HFFc6 (cell line): ENCODE data around the gene FIG4. TPM values are rescaled to one million over a fixed set of nuclear protein-coding genes. Genes with fewer than 3 reads are reported as not detected.
"Not testable (repeated sequence)": the region's sequence is repeated elsewhere in the genome, so short reads cannot be mapped to it uniquely, and the experiment has no call there.

ENCODE experiments used
- DNase-seq: peaks from one replicate; pipeline ENCODE4 v3.0.0-alpha.2; 2018
- H3K27ac Mint-ChIP-seq: 2 replicates; pipeline ENCODE4 v1.8.0; 2020; ENCODE audit warnings: mild to moderate bottlenecking, mixed read lengths
- H3K27me3 Mint-ChIP-seq: 2 replicates; pipeline ENCODE4 v1.8.0; 2021; ENCODE audit warnings: mild to moderate bottlenecking, moderate library complexity, mixed read lengths; ENCODE audit not compliant: insufficient read depth
- H3K36me3 Mint-ChIP-seq: 2 replicates; pipeline ENCODE4 v1.8.0; 2021; ENCODE audit warnings: low read depth, mixed read lengths
- H3K4me1 Mint-ChIP-seq: 2 replicates; pipeline ENCODE4 v1.8.0; 2020; ENCODE audit warnings: low read depth, mixed read lengths
- H3K4me3 Mint-ChIP-seq: 2 replicates; pipeline ENCODE4 v1.8.0; 2020; ENCODE audit warnings: mild to moderate bottlenecking, moderate library complexity, mixed read lengths
- H3K9me3 Mint-ChIP-seq: 2 replicates; pipeline ENCODE4 v1.8.0; 2020; ENCODE audit warnings: mild to moderate bottlenecking, mixed read lengths
- total RNA-seq, 6 experiments: library from RNA; stranded (reverse); fragmentation: NEBNext Ultra II Directional; extraction: Animal tissue kit (Norgen Biotek cat#: 25700); gene quantifications; 2 replicates in 1 of 6; 3 replicates in 5 of 6; pipeline ENCODE4 v1.2.3, GENCODE V29; 2021
- TF ChIP-seq, protein P1 (sequence below): fragments of 200-600 bp; sonication (generic); IDR thresholded peaks from 2 replicates; pipeline ENCODE4 v1.5.0; 2021; ENCODE audit warnings: antibody characterized with exemption, mild to moderate bottlenecking

FIG4 gene
- total RNA-seq, 6 experiments from 2014 or later, result 14.2 to 18.1 (median 16.6) TPM

DNA sequence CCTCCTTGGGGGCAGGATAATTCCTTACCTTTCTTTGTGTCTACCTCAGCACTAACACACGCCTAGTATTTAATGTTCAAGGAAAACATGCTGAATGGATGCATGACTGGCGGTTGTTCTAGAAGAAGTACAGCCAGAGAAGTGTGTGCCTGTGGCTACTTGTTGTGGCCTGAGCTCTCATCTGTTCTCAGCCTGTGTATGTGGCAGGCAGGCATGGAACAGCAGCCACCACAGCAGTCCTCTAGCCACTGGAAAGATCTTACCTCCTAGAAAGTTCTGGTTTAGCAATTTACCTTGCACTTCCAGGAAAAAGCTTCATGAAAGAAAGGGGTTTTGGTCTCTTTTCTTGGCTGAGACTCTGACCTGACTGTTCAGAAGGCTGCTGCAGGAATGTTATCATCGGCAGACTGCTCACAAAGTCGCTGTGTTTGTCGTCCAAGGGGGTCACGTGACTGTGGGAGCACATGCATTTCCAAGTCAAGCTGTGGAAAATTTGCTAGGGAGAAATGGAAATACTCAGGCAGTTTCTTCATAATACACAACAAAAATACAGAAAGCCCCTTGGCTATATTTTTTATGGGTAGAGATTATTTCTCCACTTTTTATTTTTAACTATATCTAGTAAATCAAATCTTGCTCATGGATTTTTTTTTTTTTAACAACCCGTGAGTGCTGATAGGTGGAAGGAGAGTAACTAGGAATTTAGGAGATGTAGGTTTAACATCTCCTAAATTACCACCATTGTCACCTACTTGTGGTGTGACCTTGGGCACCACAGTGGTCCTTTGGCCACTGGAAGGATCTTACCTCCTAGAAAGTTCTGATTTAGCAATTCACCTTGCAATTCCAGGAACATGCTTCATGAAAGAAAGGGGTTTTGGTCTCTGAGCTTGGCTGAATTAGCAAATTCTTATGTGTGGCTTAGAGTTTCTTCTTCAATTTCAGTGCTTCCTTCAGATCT, 176.2 kb downstream of the FIG4 start:
- peaks cover 7% of the 10 kb centered on the region; the same call in 1 of the 2 replicates for H3K9me3 Mint-ChIP-seq
- no peak overlapping the region for H3K4me3 Mint-ChIP-seq
- TF ChIP-seq, protein P1, sequence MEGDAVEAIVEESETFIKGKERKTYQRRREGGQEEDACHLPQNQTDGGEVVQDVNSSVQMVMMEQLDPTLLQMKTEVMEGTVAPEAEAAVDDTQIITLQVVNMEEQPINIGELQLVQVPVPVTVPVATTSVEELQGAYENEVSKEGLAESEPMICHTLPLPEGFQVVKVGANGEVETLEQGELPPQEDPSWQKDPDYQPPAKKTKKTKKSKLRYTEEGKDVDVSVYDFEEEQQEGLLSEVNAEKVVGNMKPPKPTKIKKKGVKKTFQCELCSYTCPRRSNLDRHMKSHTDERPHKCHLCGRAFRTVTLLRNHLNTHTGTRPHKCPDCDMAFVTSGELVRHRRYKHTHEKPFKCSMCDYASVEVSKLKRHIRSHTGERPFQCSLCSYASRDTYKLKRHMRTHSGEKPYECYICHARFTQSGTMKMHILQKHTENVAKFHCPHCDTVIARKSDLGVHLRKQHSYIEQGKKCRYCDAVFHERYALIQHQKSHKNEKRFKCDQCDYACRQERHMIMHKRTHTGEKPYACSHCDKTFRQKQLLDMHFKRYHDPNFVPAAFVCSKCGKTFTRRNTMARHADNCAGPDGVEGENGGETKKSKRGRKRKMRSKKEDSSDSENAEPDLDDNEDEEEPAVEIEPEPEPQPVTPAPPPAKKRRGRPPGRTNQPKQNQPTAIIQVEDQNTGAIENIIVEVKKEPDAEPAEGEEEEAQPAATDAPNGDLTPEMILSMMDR, result no peak
- no peaks in the 10 kb centered on the region; the same call in 1 of the 2 replicates for H3K4me1 Mint-ChIP-seq
- DNase-seq, result no peak
- peaks cover 31% of the 10 kb centered on the region for H3K27me3 Mint-ChIP-seq
- no peaks in the 10 kb centered on the region; the same call in 1 of the 2 replicates for H3K36me3 Mint-ChIP-seq
- no peak overlapping the region for H3K27ac Mint-ChIP-seq

GRCh38 chr6:109867970-109868358, 176.9 kb downstream of the FIG4 start:
- DNase-seq, result no peak

GRCh38 chr6:109869398-109870088, 178.4 kb downstream of the FIG4 start:
- H3K4me1 Mint-ChIP-seq, H3K4me3 Mint-ChIP-seq, H3K36me3 Mint-ChIP-seq, DNase-seq, H3K9me3 Mint-ChIP-seq, H3K27ac Mint-ChIP-seq: not testable (repeated sequence)
- H3K27me3 Mint-ChIP-seq, result peaks cover 31% of the 10 kb centered on the region

More at GRCh38 chr6:109867970-109868358, 176.9 kb downstream of the FIG4 start:
- H3K4me3 Mint-ChIP-seq, result no peak overlapping the region
- H3K36me3 Mint-ChIP-seq, result no peaks in the 10 kb centered on the region
- peaks cover 7% of the 10 kb centered on the region; the same call in 1 of the 2 replicates for H3K9me3 Mint-ChIP-seq
- H3K4me1 Mint-ChIP-seq, result no peaks in the 10 kb centered on the region; the same call in 1 of the 2 replicates
- TF ChIP-seq, protein P1, result no peak
- H3K27ac Mint-ChIP-seq, result no peak overlapping the region
- H3K27me3 Mint-ChIP-seq, result peaks cover 32% of the 10 kb centered on the region

DNA sequence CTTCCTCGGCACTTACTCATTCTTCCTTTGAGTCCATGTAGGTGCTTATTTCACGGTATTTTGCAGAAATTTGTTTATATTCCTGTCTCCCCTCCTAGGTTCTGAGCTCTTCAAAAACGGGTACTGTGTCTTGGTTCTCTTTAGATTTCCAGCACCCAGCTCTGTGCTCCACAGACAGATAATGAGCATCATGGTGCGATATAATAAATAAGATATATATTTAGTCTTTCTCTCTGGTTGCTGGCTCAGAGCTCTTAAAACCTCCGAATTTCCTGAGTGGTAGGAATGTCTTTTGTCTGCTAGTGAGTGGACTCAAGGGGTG, 179.0 kb downstream of the FIG4 start:
- Mint-ChIP-seq H3K4me3 (no peak overlapping the region), H3K27me3 (peaks cover 26% of the 10 kb centered on the region), H3K36me3 (no peaks in the 10 kb centered on the region), H3K4me1 (no peaks in the 10 kb centered on the region; the same call in 1 of the 2 replicates), H3K27ac (no peak overlapping the region), H3K9me3 (no peaks in the 10 kb centered on the region)
- TF ChIP-seq, protein P1, result no peak
- no peak for DNase-seq

DNA sequence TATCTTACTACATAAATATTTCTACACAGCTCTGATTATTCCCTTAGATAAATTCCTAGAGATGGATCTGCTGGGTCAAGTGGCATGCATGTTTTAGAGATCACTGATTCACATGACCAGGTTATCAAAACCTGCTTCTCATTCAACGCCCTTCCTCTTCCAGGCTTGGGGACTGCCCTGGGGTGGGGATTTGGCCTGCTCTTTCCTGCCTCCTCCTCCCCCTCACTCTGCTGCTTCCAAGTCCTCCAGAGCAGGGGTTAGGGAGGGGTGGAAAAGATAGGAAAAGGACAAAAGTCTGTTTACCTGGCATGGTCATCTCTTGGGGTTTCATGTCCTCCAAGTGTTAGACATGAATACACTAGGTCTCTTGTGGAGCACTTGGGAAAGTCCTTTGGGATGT, 181.5 kb downstream of the FIG4 start:
- Mint-ChIP-seq H3K9me3 (no peaks in the 10 kb centered on the region), H3K27me3 (peaks cover 26% of the 10 kb centered on the region), H3K4me1 (no peaks in the 10 kb centered on the region; the same call in 1 of the 2 replicates)

More for the DNA sequence above, 181.5 kb downstream of the FIG4 start:
- Mint-ChIP-seq H3K4me3 (no peak overlapping the region), H3K27ac (no peak overlapping the region), H3K36me3 (no peaks in the 10 kb centered on the region)
- DNase-seq, result no peak
- TF ChIP-seq, protein P1, result no peak
